Superior temporal gyrus (tissue), 1 donor: ENCODE results near the gene SNX7.

Source experiments
- DNase-seq: peaks from one replicate; pipeline ENCODE4 v3.0.0-alpha.2; 2016; ENCODE audit errors: extremely low spot score

The SNX7 gene

DNA sequence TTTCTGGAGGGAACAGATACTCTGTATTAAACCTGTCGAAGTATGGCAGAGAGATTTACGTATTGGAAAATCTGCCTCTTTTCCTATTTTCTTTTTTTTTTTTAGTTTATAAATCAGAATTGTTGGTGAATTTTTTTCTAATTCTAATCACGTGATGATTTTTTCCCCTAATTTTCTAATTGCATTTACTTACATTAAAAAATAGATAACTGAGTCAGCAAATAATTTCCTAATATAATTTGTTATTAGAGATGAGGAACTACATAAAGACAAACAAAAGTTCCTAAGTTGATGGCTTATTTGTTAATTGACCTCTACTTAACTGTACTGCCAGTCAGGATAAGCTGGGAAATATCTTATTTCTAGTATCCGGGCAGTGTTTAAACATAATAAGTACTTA, 34.6 kb downstream of the SNX7 start:
- no peak for DNase-seq

DNA sequence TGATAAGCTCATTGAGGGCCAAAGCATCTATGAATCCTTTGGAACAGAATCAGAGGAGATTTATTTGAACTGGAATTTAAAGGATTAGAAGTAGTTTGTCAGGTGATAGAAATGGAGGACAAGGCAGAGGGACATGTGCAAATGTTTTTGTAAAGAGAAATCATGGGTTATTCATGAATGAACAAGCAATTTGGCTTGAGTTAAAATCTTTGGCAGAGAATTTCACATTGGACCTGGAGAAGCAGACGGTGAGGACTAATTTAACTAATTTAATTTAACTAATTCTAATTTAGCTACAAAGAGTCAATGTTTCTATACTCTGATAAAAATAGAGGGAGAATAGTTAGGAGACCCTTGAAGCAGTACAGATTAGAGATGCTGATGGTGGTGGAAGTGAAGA, 36.3 kb downstream of the SNX7 start:
- no peak for DNase-seq

DNA sequence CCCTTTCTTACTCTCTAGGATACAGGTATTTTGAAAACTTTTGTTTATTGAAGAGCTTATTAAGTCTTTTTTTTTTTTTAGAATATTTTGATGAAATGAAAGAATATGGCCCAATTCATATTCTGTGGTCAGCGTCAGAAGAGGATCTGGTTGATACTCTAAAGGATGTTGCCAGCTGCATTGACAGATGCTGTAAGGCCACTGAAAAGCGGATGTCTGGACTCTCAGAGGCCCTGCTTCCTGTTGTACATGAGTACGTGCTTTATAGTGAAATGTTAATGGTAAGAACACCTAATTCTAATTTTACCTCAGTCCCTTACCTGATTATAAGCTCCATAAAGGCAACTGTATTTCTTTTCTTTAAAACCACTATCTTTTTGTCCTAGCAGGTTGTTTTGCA, 37.1 kb downstream of the SNX7 start:
- no peak for DNase-seq

DNA sequence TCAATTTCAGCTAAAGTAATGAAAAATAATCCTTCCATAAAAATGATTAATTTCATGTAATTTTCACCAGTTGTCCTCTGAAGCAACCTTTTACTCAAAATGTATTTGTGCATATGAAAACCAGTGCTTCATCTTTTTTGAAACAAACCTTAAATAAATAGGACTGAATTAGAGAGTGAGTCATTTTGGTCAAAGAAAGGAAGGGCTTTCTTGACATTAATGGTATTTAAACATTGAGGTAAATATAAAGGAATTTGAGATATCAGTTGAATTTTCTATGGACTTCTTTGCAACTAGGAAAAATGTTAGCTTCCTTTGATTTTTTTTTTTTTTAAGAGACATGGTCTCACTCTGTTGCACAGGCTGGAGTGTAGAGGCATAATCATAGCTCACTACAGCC, 38.7 kb downstream of the SNX7 start:
- no peak for DNase-seq

DNA sequence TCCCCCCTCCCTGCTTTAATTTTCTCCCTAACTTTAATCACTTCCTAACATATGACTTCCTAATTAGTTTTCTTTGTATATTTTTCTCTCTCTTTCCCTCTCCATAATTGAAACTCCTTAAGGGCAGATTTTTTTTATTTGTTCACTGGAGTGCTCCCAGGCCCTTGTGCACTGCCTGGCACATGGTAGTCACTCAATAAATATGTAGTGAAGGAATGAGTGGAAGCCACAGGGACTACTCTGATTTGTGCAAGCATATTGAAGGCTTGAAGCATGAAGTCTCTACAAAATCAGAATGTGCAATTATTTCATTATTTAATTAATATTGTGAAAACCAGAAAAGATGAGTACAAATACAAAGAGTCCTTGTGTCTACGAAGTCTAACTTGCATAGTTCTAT, 41.5 kb downstream of the SNX7 start:
- no peak for DNase-seq

DNA sequence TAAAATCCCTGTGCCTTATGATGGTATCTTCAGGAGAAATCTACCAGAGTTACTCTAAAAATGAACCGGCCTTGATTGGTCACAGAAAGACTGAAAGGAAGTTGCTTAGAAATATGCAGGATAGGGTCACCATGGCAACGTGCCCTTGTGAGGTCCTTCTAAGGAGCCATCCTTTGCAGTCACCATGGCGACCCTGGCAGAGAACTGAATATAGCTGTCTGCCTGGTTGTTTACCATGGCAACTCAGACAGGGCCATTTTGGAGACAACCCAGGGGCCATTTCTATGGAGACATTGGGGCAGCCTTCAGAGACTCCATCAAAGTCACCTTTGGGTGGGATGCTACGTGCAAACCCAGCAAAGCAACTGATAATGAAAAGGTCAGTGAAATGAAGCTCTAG, 43.0 kb downstream of the SNX7 start:
- peak; percentile 68 for DNase-seq

DNA sequence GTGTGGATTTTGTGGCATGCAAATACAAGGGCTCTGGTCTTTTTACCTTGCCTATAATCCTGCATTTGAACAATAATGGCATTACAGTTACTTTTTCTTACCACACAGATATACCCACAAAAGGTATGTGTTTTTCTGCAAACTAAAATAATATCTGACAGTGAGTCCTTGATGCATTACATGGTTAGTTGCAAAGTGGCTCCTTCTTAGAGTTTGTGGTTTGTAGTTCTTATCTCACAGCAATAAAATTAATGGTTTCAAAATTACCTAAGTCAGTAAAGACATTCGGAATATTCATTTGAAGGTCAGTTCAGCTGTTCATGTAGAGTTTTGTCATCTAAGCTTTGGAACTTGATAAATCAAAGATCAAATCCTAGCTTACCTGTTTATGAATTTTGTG, 43.5 kb downstream of the SNX7 start:
- DNase-seq: no peak

DNA sequence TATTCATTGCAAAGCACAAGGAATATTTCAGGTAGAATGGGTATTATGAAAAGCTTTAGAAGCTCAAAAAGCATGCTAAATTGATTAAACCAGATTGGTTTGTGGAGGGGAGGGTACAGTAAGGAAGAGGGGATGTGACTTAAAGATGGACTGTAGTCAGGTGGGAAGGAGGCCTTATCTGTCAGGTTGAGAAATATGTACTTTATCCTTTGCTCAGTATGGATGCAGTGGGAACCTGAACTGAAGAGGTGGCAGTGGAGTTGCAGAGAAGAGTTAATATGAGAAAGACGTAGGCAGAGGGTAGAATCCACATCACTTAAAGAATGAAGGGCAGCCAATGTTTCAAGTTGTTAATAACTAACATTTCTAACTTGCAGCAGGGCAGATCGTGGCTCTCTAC, 44.1 kb downstream of the SNX7 start:
- DNase-seq: no peak

DNA sequence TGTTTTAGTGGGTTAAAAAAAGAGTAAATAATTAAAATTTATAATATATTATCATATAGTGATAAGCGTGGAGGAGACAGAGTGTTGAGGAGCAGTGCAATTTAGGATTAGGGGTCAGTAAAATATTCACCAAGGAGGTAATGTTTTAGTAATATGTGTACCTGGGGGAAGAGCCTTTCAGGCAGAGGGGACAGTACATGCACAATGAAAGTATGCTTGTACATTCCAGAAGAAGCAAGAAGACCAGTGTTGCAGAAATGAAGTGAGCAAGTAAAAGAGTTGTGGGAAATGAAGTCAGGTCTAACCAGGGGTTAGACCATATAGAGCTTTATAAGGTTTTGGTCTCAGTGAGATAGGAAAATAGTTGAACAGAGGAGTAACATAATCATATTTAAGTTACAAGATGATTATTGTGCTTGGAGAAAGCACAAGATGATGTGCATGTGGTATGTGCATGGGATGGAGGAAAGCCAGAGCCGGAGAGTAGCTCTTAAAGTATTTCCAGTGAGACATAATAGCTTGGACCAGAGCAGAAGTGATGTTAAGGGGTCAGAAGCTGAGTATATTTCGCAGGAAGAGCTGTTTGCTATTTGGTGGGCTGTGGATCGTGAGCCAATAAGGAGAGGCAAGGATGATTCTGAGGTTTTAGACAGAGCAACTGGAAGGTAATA, 44.8 kb downstream of the SNX7 start:
- DNase-seq: no peak

DNA sequence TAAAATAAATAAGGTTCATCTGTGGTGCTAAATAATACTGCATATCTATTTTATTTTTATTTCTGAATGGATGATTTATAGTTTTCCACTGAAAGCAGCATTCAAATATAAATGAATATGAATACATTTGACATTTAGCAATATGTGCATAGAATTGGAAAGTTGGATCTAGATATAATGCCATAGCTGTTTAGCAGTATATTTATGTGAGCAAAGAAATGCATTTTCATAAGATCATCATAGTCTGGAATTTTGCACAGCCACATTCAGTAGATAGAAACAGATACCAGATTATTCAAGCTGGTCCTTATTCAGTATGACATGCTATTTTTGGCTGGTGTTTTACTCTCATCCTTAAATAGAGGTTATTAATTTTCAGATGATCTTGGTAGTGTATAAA, 46.0 kb downstream of the SNX7 start:
- DNase-seq: no peak

DNA sequence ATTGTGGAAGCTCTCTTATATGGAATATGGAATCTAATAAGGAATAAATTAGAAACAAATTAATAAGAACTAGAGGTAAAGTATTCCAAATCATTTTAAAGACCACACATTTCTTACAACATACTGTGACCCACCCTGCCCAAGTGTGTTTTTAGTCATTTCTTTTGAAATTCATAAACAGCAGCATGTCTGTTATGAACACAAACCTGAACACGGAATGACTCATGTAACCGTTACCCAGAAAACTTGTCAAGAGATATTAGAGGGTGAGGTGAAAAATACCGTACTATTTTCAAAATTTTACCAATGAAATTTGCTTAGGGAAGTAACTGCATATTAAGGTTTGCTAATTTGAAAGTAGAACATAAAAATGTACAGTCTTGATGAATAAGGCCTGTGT, 48.4 kb downstream of the SNX7 start:
- DNase-seq: no peak

DNA sequence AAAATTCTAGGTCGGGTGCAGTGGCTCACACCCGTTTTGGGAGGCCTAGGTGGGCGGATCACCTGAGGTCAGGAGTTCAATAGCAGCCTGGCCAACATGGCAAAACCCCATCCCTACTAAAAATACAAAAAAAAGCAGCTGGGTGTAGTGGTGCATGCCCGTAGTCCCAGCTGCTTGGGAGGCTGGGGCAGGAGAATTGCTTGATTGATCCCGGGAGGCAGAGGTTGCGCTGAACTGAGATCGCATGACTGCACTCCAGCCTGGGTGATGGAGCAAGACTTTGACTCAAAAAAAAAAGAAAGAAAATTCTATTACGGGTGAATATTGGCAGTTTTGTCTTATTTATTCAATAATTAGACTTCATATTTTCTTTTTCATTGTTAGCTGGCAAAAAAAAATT, 62.1 kb downstream of the SNX7 start:
- DNase-seq: no peak

DNA sequence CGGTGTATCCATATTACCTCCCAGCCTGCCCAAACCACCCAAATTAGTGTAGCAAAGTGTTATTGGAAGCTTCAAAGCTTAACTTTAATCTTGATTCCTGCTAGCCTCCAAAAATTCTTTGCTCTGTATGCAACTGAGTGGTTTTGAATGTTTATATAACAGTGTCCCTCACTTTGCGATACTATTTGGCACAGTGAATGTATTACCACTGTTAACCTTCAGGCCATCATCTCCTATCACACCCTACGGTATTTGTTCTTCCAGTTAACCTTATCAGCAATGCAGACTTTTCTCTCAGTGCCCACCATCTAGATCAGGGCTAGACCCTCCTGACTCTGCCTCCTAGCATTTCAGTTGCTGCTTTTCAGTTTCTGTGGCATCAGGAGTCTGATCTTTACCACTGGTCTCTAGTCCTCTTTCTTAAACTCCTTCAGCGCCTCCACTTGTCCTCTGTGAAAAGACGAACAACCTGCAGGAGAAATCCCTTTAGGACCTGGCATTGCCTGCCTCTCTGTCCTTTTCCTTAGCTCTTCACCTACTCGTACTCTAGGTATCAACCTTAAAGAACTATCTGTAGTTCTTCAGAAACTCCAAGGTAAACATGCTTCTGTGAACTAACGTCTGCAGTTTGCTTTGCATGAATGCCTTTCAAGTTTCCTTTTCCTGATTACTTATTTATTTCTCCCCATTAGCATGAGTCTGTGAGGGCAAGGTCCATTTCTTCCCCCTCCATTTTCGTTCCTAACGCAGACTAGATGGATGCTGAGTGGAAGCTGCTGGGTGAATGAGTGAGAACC, 71.7 kb downstream of the SNX7 start:
- DNase-seq: no peak

DNA sequence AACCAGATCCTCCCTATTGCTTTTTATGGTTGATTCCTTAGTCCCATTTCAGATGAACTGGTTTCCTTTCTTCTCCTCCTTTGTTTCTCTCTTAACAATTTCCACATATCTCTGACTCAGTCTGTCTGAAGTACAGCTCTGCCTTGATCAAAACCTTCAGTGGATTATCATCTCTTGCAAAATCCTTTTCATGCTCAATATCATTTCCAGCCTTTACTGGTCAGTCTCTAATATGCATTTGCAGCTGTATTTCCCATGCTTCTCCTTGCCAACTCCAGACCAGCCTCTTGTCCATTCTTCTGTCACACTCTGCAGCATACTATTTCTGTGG, 72.2 kb downstream of the SNX7 start:
- DNase-seq: no peak

DNA sequence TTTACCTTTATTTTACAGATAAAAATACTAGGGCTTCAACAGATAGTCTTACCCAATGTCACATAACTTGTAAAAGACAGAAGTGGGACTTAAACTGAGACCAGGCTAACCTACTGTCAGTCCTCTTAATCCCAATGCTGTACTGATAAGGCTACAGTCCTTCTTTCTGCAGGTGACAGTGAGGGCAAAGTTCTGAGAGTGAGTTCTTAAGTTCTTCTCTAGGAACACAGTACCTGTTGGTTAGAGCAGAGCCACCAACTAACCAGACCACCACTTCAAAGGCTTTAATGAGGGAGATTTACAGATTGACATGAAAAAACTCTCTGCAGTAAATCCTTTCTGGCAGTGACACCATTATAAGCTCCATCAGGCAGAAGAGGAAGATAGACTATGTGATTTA, 74.2 kb downstream of the SNX7 start:
- DNase-seq: no peak

DNA sequence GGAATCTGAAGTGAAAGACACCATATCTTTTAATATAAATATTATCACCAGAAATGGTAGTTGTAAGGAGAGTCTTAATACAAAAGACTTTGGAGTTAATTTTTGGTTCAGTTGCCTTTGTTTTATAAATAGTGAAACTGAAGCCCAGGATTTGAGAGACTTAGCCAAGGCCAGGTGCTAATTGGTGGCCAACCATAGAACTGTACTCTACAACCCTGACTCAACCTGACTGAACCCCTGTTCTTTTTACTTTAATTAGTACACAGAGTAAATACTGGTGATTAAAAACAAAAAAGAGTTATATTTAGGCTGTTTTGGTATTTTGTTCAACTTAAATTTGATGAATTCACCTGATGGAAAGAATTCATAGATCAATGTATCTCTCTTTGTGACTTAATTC, 76.3 kb downstream of the SNX7 start:
- no peak for DNase-seq

DNA sequence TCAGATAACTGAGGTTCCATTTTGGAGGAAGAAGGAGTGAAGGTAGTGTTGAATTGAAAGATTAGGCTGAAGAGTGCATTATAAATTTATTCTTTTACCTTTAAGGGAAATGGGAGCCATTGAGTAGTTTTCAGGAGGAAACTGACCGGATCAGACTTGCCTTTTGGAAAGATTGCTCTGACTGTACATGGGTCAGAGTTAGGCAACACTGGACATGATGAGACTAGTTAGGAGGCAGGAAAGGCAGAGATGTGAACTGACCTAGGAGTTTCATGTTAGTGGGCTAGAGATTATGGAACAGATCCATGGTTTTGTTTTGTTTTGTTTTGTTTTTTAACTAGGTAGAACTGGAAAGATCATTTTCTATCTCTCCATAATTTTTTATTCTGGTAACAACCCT, 78.2 kb downstream of the SNX7 start:
- no peak for DNase-seq

DNA sequence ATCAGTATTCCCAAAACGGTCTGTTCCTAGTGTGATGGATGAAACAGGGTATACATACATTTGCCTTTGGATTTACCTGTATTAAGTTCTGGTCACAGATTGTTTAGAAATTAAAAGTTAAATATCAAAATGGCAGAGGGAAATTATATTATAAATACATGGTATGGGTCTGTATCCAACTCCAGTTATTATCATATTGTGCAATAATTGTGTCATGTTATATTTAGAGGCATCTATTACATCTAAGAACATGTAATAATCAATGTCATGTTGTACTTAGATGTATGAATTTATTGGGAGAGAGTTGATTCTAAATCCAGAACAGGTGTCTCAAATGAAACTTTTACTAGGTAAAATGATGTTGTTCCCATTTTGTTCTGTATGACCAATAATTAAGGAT, 79.6 kb downstream of the SNX7 start:
- no peak for DNase-seq

DNA sequence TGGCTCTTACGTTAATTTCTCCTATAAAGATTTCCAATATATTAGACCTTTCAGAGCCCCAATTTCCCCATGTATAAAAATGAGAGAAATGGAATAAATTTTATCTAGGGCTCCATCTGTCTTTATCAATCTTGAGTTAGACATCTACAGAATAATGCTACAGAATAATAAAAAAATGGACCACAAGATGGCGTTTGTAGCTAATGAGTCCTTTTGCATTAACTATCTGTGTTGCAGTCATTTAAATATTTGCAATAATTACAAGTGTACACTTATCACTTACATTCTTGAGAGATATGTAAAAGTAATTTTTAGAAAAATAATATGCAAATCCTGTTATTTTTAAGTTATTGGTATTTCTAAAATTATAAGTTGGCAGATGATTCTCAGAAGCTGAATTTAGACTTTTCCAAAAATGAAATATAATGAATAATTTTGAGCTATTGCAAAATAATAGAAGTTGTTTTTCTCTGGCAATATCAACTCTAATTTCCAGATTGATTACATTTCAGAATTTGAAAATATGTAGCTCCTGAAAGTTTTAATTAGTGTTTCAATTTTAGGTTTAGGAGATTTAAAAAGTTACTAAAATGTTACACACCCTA, 87.7 kb downstream of the SNX7 start:
- DNase-seq: peak; percentile 80

DNA sequence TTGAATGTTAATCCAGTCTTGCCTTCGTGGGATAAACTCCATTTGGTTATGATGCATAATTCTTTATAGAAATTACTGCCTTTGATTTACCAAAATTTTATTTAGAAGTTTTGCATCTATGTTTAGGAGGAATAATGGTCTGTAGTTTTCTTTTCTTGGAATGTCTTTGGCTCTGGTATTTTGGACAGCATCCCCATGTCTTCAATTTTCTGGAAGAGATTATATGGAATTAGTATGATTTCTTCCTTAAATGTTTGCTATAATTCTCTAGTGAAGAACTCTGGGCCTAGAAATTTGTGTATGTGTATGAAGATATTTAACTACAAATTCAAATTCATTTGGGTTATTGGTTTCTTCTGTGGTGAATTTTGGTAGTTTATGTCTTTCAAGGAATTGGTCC, 92.7 kb downstream of the SNX7 start:
- no peak for DNase-seq

DNA sequence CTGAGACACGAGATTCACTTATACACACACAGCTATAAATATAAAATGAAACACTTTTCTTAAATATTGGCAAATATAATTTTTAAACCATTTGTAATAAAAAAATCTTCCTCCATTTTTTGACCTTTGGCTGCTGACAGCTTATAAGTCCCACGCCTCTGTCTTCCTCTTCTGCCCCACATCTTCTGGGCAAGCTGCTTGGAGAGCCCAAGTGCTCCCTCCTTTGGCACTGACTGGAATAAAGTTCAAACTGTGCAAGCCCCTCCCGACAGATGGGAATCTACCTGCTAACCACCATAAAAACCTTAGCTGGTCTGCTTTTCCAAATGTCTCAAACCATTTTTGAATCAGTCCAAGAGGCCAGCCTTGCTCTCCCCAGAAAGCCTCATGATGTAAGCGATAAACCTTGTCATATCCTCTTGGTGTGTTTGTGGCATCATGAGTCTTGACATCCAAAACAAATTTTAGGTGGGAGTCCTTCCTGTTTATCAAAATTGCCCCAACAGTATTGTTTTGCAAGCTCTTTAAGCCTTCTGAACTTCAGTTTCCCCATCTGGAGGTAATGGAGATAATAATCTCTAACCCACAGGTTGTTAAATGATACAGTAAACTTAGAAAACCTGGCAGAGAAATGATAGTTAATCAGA, 99.8 kb downstream of the SNX7 start:
- no peak for DNase-seq

DNA sequence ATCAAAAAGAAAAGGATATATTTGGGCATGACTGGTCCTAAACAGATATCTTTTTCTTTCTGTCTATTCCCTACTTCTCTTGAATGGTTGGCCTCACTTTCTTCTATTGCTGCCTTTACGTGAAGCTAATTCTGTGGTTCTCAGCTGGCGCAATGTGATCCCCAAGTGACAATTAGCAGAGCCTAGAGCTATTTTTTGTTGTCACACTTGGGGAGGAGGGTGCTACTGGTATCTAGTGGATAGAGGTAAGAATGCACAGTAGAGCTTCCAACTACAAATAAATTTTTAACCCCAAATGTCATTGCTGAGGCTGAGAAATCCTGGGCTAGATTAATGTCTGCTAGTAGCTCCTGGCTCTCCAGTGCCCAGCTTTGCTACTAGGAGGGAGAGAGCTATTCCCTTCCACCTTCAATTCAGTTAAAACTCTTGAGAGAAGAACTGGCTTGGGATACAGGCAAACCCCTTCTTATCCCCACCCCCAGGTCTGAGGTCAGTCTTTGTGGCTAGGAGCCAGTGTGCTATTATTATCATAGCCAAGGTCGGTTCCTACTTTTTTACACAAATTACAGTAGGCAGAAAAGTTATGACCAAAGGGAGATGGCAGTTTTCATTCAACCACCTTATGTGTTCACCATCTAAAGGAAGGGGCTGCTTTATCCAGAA, 102.1 kb downstream of the SNX7 start:
- no peak for DNase-seq
